Stimulated activated CD4-positive, alpha-beta T cell treated with anti-CD3 and anti-CD28 coated beads, Interleukin-15, amount 100 ng/mL, for 48 hours (primary cell): Measurements from ENCODE around the gene CCR6.
A peak's percentile ranks its signal among the peaks of the same experiment; 100 is the strongest.
"Not testable (repeated sequence)": the region's sequence is repeated elsewhere in the genome, so short reads cannot be mapped to it uniquely, and the experiment has no call there.

Source experiments
- DNase-seq, 2 donors: peaks; one replicate each; pipeline ENCODE4 v3.0.0-alpha.2; 2020; ENCODE audit warnings: low read depth in 2 of 2

CCR6 gene

DNA sequence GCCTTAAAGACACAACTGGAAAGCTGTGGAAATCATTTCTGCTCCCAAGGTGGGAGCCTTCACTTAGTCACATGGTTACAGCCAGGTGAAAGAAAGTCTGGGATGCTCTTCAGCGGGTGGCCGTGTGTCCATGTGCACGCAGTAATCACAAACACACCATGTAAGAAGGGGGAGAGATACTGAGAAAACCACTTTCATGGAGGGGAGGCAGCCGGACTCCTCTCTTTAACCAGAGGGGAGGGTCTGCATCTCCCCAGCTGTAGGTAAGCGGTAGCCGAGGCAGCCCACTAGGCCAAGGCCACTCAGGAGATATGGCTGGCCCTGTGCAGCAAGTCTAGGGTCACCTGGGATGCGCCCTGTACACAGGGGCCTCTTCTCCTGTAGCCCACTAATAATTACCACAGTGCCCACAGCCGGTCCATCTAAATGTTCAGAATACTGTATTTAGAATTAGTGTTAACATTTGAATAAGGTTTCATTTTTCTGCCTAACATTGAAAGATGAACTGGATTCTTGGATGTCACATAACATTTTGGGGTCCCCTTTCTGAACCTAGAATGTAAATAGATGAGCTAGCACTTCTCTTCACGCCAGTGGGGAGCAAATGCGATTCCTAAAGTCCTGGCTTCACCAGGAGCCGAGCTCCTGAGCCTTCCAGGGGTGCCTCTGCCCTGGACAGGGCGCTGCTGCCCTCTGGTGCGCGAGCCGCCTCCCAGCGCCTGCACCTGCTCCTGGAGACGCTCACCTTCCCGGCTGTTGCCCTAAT, 19.0 kb downstream of the CCR6 start:
- peak in 1 of 2 donors; percentile 22 for DNase-seq

DNA sequence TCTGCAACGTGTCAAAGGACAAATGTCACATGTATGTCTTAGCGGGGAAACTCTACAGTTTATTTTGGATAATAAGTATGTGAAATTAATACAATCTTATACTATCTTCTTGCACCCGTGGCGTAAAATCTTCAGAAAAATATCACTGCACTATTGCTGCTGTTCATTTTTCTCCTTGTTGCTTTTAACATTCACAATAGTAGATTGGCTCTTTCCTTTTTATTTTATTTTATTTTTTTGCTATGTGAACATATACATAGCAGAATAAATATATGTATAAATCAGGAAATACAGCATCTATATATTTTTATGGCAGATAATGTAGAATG, 19.5 kb downstream of the CCR6 start:
- no peak for DNase-seq

DNA sequence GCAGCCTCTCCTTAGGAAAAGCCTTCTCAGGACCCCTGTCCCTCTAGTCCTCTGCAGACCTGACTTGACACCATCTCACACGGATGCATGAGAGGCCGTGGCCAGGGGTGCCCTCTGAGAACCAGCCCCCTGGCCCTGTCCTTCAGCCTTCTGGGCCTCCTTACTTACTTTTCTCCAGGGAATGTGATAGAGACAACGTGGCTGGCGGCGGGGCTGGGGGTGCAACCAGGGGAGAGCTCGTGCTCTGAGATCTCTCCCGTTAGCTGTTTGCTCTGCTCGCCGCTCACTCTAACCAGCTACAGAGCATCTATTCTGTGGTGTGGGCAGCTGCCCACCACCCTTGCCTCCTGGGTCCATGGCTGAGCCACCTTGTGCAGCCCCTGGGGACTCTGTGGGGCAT, 20.1 kb downstream of the CCR6 start:
- DNase-seq: no peak

DNA sequence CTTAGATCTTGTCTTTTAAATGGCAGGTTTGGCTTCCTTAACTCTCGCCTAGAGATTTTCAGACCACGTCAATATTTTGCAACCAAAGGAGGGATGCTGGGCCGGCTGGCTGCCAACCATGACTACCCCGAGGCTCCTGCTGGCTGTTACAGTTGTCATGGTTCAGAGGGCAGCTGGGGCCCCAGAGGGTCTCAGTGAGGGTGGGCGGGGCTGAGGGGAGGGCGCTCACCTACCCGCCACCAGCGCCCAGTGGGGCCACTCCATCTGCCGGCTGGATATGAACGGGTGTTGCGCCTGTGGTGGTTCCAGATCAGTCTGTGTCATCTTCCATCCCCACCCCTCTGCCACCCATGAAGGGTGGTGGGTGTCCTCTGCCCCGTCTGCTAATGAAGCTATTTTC, 22.6 kb downstream of the CCR6 start:
- no peak for DNase-seq

DNA sequence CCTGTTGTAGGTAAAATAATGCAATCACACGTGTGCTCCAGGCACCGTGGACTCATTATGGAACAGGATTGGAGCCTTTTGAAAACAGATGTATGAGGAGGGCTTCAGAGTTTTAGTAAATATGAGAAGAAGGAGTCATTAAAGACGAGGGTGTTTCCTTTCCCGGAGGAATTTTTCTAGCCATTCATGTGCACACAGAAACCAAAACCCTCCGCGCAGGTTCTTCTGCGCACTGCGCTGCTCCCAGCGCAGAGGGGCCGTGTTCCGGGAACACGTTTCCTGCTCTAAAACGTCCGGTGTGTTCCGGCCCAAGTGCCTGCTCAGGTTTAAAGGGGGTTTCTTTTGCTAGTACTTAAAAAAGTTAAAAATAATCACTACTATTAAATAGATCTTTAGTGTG, 23.2 kb downstream of the CCR6 start:
- DNase-seq: no peak

DNA sequence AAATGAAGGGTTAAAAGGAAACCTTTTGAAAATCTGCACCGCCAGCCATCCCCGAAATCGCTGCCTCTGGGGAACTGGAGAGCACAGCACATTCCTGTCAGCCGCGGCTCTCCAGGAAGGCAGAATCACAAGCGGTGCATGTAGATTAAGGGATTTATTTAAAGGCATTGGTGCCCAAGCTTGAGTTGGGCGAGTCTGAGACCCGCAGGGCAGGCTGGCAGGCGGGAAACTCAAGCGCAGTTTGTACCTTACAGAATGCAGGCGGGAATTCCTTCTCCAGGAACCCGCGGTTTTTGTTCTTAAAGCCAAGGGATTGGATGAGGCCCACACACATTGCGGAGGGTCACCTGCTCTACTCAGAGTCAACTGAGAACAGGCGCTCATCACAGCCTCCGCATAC, 24.1 kb downstream of the CCR6 start:
- DNase-seq: no peak

DNA sequence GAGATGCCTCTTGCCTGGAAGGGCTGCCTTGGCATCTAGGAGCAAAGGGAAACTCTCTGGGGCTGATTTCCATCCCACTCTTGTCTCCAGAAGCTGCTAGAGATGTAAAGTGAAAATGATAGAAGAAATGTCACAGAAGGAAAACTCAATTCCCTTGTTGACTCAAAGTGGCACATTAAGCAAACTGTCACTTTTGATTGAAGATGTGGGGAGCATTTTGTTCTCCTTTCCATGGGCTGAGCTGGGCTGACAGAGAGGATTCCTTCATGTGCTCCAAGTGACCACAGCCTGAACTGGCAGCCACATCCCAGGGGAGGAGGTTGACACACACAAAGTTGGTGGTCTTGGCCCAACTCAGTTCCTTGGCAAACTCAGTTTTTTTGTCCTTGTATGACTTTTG, 25.1 kb downstream of the CCR6 start:
- DNase-seq: no peak

DNA sequence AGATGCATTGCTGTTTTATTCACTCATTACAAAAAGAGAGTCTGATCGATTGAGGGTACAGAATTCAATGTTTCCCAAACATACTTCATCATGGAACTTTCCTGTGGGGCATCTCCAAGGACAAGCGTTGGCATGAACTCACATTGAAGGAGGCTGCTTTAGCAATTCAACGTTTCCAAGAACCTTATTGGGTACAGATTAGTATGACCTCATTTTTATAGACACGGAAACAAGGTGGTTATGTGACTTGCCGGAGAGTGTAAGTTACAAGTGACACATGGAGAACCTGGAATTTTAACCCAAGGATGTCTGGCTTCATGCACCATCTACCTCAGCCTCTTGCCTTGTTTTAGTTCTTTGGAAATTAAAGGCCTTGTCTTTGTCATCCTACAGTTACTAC, 26.1 kb downstream of the CCR6 start:
- no peak for DNase-seq

DNA sequence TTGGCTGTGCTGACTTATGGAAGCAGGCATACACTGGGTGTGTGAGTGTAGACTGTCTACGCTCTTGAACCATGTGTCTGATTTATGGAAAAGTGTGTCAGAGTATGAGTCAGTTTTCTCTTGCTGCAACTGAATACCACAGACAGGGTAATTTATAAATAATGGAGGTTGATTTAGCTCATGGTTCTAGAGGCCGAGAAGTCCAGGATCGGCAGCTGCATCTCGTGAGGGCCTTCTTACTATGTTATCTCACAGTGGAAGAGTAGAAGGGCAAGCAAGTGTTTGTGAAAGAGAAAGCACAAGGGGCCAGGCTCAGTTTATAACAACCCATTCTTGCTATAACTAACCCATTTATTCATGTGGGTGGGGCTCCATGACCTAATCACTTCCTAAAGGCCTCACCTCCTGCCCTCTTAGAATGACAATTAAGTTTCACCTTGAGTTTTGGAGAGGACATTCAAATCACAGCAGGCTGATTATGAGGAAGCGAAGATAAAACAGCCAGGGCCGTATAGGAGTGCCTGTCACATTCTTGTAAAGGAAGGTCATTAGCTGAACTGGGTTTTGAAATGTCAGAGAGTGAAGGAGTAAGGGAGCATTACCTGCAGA, 28.1 kb downstream of the CCR6 start:
- no peak for DNase-seq

DNA sequence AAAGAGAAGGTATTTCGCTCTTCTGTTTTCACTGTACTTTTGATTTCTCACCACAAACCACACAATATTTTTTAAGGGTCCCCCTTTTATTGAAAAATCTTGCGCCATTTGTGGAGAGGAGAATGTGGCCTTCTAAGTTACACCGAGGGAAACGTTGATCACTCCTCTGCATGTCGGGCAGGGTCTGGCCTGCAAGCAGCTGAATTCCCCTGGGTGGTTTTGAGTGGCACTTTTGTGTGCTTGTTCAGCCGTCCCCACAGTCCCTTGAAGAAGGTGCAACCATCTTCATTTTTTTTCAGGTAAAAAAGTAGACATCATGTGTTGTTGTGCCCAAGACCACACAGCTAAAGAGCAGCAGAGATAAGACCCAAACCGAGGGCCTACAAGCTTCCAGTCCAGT, 28.8 kb downstream of the CCR6 start:
- DNase-seq: no peak

DNA sequence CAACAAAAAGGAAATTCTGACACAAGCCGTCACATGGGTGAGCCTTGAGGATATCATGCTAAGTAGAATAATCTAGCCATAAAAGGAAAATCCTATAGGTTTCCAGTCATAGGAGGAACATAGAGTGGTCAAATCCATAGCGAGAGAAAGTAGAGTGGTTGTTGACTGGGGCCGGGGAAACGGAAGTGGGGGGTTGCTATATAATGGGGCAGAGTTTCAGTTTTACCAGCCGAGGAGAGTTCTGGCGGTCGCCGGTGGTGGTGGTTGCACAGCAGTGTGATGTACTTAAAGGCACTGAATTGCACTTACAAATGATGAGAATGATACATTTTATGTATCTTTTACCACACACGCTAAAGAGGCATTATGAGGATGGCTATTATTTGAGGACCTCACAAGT, 30.0 kb downstream of the CCR6 start:
- DNase-seq: no peak

DNA sequence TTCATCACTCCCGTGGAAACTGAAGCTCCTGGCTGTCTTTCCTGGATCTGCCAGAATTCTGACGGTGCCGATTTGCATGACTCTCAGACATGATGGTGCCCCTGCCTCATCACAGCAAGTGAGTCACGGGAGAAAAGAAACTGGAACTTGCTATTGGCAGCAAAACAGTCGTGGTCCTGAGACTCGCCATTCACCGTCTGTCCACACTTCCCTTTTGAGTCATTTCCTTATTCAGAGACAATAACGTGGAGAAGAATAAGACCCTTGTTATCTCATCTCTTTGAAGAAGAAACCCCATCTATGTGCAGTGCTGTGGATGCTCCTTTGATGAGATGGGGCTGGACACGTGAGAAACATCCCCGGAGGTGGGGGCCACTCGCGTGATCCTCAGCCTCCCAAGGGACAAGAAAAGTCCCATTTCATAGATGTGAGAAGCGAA, 30.6 kb downstream of the CCR6 start:
- no peak for DNase-seq

DNA sequence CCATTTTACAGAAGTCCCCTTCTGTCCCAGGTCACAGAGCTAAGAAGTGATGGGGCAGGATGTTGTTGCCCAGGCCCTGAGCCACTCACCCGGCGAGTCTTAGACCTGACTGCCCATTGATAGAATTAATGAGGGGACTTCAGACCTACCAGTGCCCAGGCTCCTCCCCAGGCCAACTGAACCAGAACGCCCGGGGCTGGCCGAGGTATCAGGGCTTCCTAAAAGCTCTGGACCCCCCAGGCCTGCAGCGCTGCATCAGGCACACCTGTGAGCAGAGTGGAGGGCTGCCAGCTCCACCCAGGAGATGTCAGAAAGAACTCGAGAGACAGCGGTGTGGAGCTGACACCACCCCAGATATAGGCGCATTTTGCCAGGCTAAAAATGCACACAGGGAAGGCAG, 31.4 kb downstream of the CCR6 start:
- DNase-seq: no peak

DNA sequence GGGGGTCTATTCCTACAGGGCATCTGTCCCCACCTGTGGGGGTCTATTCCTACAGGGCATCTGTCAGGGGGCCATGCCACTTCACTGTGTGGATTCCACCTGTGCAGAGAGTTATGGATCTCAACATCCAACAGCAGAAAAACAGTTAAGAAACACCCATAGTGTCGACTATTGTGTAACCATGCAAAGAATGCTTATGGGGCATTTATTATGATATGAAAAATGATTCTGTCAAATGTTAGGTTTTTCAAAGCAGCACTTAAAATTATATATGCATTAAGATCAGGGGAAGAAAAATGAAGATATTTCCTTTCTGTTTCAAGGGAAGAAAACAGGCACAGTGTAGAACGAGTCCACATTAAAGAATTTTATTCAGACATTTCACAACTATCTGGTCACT, 32.0 kb downstream of the CCR6 start:
- no peak for DNase-seq

DNA sequence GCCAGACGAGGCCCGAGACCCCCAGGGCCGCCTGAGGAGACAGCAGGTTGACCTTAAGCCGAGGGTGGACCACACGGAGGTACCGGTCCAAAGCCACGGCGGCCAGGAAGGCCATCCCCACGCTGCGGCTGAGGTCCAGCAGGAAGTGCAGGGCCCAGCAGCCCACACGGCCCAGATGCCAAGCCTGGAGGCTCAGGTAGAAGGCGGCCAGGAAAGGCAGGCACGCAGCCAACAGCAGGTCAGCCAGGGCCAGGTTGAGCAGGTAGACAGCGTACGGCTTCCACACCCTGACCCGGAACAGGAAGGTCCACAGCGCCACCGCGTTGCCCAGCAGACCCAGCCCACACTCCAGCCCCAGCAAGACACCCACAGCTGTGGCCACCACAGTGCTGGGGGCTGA, 34.5 kb downstream of the CCR6 start:
- no peak for DNase-seq

DNA sequence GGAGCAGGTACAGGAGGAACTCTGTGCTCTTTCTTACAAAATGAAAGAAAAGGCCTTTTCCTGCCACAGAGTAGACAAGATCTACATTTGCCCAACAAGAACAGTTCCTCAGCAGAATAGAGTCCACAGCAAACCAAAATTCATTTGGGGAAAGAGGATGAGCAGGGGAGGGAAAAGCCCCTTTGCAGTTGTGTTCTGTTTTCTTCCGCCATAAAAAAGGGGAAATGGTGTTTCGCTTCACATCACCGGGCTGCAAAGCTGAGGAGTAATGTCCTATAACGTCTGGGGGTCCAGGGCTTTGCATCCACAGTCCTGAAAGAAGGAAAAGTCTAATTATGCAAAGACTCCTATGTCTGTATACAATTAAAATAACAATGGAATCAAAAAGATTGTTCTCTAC, 35.0 kb downstream of the CCR6 start, which contains the start of gene GPR31:
GPR31 (minus strand) TSS at position 118 of the 400 bp plus-strand sequence. CDS start 149 bp downstream, outside the sequence.
- no peak for DNase-seq

DNA sequence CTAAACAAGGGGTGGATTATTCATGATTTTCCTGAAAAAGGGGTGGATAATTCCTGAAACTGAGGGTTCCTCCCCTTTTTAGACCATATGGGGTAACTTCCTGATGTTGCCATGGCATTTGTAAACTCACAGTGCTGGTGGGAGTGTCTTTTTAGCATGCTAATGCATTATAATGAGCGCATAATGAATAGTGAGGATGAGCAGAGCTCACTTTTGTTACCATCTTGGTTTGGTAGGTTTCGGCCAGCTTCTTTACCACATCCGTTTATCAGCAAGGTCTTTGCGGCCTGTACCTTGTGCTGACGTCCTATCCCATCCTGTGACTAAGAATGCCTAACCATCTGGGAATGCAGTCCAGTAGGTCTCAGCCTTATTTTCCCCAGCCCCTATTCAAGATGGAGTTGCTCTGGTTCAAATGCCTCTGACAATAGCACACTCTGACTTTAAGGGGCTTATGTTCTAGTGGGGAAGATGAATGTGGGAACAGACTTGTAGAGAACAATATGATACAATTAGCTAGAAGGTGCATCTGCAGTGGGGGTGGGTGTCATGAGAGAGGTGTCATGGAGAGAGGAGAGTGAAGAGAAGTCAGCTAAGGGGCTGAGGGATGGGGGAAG, 39.1 kb downstream of the CCR6 start:
- no peak for DNase-seq

DNA sequence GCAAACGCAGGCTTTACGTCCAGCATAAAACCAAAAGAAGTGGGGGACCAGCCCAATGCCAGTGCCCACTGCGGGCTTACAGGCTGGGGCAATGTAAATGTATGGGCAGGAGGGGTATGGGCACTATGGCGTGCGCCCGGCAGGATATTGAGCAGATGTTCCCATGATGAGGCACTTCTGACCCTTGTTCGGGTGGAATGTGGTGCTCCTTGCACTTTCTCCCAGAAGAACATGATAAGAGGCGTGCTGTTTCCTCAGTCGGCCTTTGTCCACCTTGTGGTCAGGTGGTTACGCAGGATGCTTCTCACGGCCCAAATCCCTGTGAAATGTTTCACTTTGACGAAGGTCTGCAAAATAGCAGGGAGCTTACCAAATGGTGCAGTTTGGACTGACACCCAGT, 39.7 kb downstream of the CCR6 start:
- no peak for DNase-seq

DNA sequence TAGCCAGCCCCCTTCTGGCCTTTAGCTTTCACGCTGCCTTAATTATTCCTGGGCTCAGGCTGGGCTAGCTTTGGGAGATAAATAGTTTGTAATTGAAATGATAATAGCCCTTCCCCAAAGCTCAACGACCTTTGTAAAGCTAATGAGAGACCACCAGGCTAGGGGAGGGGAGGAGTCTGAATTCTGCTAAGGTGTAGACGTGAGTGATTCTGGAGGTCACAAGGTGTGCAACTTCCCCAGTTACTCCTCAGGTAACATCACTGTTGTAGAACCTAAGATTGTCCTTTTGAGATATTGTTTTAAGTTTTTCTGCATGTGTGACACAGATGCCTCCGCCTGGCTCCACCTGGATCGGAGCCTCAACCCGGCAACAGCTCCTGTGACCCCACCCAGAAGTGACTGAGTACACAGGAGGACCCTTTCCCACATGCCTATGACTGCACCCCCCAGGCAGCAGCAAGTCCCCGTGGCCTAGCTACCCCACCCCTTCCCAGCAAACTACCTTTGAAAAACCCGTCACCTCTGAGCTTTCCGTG, 40.6 kb downstream of the CCR6 start:
- DNase-seq: no peak

DNA sequence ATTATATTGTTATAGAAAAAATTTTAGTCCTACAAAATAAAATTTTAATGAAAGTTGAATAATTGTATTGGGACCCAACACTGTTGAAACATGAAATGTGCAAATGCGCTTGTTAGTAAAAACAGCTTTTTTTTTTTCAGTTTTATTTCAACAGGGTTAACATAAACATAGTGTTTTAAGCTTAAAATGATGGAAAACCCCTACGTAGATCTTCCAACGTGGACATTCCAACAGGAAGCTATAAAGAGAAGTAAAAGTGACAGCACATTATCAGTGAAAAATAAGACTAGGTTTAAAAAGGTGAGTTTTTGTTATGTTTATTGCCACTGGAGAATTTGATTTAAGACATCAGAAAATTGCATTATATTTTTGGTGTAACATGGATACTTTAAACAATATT, 41.4 kb downstream of the CCR6 start:
- no peak for DNase-seq

DNA sequence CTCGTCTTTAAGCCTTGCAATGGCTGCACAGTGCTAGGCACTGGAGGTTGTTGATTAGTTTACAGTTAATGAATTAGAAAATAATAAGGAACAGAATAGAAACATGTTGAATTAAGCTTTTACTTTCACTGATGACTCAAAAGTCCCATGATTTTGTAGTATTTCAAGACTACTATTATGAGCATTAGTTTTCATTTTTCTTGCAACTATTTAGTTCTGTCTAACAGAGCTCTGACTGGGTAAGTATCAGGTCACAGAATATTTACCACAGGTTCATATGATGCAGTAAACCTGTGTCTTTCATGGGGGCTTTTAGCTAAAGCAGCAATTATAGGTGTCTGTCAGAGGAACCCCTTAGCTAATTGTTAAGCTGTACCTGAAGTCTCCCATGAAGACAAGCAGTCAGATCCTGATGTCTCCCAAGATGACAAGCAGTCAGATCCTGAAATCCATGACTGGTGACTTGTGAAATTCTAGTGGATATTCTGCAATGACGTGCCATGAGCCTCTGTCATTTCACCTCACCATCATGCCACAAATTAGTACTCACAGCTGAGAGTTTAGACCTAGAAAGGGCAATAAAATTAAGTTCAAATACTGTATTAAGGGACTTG, 43.1 kb downstream of the CCR6 start:
- no peak for DNase-seq

DNA sequence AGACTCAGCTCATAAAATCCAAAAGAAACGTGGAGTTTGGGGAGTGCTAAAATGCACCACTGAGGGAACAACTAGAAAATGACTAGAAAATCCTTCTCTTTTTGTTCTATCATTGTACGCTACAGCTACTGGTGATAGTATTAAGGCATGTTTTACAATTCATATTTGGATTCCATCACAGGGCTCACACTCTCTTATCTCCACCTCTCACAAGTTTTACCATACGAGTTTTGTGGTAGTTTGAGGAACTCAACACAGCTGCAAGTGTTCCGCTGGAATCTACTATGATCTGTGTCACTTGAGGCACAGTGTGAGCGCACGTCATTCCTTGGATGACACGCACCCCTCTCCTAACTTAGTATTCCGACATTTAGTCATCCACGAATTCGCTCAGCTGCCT, 44.8 kb downstream of the CCR6 start:
- DNase-seq: not testable (repeated sequence)

DNA sequence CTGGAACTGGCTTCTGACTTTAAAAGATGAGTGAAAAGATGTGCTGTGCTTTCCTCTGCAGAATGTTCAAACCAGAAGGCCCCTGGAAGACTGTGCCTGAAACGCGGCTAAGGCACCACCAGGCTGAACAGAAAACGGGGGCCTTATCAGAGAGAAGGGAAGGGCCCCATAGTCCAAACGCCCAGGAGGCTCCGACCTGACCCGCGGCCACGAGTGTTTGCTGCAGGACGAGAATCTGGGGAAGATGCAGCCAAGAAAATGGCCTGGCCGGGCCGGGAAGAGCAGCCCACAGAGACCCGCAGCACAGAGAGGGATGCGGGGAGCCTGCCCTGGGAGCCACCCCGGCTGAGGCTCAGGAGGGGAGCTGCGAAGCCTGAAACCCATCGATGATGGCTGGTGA, 45.4 kb downstream of the CCR6 start:
- not testable (repeated sequence) for DNase-seq
